Kidney tubule cell (primary cell): ENCODE measurements around the gene HMX2.

Source experiments
- DNase-seq: peaks from one replicate; pipeline ENCODE4 v3.0.0-alpha.2; 2018; ENCODE audit warnings: low spot score

Gene HMX2, protein sequence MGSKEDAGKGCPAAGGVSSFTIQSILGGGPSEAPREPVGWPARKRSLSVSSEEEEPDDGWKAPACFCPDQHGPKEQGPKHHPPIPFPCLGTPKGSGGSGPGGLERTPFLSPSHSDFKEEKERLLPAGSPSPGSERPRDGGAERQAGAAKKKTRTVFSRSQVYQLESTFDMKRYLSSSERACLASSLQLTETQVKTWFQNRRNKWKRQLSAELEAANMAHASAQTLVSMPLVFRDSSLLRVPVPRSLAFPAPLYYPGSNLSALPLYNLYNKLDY

DNA sequence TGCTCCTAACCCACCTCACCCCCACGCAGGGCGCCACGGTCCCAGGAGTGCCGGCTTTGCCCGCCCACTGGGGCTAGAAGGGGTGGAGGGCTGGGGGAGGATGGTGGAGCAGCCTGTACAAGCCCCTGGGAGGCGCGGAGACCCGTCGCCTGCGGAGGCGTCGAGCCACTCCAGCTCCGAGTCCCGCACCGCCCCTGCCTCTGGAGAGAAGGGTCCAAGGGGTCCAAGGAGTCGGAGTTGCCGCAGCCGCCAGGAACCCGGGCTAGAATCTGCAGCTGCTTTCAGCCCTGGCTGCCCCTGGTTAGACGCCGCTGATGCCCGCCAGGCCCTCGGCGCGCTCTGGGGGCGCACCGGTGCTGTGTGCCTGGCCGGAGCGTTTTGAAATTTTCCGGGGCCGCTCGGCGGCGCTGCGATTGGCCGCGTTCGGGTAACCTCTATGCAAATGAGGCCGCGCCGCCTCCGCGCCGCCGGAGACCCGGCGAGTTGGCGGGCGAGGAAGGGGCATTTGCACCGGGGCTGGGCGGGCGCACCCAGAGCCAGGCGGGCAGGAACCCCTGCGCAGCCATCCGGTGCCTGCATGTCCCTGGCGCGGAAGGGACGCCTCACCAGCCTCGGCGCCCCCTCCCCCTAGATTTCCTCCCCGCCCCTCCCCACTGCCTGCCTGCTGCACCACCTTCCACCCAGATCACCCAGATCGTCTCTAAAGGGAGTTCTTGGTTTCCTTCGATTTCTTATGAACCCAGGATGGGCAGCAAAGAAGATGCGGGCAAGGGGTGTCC, at the start of gene HMX2:
HMX2 (plus strand) TSS at position 502 of the 779 bp plus-strand sequence; CDS start at position 745, 243 bp downstream.
- DNase-seq = no peak

- no peak for DNase-seq
Observed at GRCh38 chr10:123100030-123100762, 47.7 kb upstream of the HMX2 start.

- no peak for DNase-seq
Observed at GRCh38 chr10:123101872-123102271, 46.1 kb upstream of the HMX2 start.

DNA sequence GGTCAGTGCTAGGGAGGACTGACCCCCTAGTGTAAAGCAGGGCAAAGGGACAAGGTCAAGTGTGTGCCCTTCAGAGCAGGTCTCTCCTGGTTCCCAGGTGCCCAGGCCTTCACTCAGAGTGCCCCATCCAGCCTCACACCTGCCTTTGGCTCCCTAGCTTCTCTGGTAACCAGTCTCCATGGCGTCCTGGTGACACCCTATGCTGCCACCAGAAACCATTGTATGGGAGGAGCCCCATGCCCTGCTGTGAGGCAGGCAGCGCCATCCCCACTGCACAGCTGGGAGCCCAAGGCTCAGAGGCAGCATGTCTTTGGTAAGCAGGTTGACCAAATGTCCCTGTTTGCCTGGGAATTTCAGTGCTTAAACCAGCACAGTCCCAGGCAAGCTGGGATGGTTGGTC, 45.3 kb upstream of the HMX2 start:
- DNase-seq = no peak

- DNase-seq = peak; percentile 38
Observed at GRCh38 chr10:123103944-123104343, 44.0 kb upstream of the HMX2 start.

GRCh38 chr10:123109466-123109865, 38.5 kb upstream of the HMX2 start:
- DNase-seq = no peak

DNA sequence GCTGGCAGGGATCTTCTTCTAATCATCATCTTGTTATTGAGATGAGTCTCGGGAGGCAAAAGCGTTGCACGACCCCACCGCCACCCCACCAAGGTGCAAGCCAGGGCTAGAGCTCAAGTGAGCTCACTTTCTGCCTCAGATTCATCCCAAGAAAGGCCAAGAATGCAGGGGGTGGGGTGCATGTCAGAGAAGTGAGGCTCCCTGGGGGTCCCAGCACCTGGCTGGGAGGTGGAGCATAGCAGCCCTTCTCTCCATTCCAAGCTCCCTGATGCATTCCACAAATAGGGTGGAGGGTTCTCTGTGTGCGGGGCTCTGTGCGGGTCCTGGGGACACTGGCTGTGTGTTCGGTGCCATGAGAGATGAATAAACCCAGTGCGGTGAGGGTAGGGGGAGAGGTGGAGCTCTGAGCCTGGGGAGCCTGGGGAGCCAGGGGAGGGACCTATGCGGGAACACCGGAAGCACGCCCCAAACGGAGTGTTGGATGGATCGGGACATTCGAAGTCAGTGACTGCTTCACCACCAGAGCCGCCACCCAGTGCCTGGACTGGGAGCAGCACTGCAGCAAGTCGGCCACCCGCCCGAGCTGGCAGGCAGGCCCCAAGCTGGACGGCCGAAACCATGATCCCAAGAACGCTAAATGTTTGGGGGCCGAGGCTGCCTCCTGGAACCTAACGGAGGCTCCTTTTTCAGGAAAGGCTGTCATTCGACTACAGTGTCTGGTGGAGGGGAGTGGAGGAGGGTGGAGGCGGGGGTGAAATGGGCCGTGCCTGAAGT, 30.1 kb upstream of the HMX2 start:
- DNase-seq = no peak

- DNase-seq = no peak
Observed at GRCh38 chr10:123119081-123119480, 28.9 kb upstream of the HMX2 start.

DNA sequence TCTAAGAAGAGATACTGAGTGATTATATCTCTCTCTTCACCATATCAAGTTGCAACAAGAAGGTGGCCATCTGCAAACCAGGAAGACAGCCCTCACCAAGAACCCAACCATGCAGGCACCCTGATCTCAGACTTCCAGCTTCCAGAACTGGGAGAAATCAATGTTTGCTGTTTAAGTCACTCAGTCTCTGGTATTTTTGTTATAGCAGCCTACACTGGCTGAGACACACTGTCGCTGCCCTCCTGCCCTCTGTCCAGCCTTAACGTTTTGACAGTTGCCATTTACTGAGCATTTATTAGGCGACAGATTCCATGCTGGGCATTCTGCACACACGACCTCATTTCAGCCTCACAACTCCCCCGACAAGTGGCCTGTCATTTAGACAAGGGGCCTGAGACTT, 21.7 kb upstream of the HMX2 start:
- no peak for DNase-seq

DNA sequence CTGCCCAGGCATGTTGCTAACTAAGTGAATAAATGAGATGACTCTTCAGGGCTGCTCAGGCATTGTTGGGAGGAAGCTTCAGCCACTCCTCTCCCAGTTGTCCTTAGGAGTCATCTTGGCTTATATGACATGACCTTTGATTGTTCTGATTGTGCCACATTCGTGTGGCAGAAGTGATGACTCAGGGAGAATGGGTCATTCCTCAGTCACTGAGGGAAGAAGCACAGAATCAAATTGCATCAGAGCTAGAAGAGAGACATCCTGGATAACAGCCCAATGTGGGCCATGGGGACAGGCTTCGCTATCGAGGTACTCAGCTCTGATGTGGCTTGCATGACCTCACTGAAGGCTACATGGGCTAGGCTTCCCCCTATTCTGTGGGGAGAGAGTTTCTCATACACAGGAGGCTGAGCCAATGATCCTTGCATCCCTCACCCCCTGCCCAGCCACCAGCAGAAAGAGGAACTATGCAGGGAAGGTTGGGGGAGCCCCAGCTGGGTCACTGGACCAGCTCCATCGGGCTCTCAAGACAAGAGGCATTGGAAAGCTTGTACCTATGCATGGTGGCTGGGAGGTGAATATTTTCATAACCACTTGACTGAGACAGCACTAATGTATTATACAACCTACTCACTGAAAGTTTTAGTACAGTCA, 18.2 kb upstream of the HMX2 start:
- DNase-seq = peak; percentile 44

DNA sequence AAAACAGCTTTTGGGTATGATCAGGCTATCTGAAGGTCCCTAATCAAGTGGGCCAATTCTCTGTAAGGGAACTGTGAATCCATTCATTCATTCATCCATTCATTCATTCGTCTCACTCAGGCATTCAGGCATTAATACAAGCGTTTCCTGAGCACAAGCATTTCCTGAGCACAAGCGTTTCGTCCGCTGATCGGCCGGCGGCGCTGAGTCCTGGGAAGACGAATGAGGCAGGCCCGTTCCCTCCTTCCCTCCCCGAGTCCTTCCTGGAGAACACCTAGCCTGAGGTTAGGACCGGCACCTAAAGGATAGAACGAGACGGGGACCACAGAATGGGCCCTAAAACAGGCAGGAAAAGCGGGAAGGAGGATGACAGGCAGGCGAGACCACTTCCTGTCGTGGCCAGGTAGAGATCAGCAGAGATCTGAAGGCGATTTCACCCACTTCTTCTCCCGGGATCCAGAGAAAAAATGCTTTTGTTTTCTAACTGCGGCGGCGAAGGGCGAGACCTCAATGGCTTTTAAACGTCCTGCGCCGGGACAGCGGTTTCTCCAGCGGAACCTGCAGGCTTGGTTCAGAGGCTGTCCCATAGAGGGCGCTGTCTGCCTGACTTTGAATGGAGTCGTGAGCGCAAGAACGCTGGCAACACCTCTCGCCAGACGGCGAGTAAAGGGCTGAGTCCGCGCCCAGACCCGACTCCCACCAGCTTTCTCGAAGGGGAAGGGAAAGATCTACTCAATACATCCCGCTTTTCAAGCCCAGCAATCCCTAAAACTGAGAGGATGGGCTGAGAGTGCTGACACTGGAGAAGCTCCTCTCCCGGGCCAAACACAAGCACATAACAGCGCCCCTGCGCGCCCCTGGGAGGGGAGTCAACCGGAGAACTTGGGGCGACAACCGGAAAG, 15.1 kb upstream of the HMX2 start:
- DNase-seq = peak; percentile 77

DNA sequence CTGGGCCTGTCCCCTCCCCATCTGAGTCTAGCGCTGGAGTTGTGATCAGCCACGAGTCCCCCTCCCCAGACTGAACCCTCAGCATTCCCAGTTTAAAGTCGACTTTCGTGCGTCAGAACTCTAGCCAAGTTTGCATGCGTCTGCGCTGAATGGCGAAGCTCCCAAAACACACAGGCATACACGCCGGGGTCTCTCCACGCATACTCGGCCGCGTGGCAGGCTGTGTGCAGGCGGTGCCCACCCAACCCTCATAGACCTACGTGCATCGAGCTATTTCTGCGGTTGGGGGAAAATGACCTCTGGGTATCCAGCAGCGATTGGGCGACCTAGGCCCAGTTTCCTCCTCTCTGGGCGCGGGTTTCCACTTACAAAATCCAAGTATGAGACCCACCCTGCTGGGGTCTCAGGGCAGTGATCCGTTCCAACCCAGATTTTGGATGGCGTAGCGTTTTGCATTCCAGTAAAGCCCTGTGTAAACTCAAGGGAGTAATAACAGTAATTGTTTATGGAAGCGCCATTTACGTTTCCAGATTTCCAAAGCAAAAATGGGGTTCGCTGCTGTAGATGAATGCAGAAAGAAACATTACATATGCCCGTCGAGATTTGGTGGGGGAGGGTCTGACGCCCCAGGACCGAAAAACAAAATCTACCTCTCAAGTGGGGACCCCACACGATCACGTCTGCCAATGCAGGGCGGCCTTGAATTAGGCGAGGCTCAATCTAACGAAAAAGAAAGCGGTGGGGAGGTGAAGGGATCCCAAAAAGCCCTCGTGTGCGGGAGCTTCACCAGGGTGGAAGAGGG, 14.2 kb upstream of the HMX2 start:
- DNase-seq = no peak

GRCh38 chr10:123134343-123134914, 13.5 kb upstream of the HMX2 start:
- DNase-seq = no peak

GRCh38 chr10:123134915-123135414, 13.0 kb upstream of the HMX2 start:
- DNase-seq = no peak

DNA sequence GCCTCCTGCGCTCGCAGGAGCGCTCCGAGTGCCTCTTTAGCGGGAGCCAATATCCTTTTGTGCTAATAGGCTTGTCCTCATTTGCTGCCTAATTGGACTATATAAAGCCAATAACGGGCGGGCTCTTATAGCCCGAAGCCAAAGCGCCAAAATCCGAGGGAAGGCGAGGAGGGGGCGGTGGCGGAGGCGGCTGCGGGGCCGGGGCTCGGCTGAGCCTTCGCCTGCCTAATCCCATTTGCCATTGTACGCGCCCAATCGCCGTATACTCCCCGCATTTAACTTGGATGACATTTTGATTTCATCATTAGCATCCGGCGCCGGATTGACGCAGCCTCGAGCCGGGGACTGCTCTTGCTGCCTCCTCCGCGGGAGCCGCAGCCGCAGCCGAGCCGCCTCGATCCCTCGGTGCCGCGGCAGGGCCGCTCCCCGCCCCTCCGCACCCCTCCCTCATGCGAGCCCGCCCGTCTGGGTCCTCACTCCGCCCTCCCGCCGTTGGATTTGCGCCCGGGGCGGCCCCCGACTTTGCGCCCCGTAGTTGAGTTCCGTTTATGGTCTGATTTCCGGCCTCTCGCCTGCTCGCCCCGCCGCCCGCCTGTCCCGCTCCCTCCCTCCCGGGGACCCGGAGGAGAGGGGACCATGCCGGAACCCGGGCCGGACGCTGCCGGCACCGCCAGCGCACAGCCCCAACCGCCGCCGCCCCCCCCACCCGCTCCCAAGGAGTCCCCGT, 12.4 kb upstream of the HMX2 start, which contains the start of gene HMX3:
HMX3 (plus strand) TSS at position 556 of the 727 bp plus-strand sequence; CDS start at position 637, 81 bp downstream.
- no peak for DNase-seq

GRCh38 chr10:123136221-123136805, 11.6 kb upstream of the HMX2 start:
- DNase-seq = no peak

DNA sequence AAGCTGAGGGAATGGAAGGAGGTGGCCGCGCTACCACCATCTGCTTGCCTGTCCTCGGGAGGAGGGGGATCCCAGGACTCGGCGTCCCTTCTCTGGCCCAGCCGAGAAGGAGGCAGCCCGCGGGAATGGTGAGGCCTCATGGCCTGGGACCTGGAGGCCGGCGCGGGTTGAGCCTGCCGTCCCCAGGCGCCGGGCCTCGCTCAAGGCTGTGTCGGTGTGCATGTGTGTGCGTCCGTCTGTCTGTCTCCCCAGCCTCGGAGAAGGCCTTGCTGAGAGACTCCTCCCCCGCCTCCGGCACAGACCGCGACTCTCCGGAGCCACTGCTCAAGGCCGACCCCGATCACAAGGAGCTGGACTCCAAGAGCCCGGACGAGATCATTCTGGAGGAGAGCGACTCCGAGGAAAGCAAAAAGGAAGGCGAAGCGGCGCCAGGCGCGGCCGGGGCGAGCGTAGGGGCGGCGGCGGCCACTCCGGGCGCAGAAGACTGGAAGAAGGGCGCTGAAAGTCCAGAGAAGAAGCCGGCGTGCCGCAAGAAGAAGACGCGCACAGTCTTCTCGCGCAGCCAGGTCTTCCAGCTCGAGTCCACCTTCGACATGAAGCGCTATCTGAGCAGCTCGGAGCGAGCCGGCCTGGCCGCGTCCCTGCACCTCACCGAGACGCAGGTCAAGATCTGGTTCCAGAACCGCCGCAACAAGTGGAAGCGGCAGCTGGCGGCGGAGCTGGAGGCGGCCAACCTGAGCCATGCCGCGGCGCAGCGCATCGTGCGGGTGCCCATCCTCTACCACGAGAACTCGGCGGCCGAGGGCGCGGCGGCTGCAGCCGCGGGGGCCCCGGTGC, 10.9 kb upstream of the HMX2 start:
- DNase-seq = no peak
